Endodermal cell (in vitro differentiated cells): Measurements from ENCODE around the gene NECTIN3. TPM values are rescaled to one million over a fixed set of nuclear protein-coding genes. Genes with fewer than 3 reads are reported as not detected.
A peak's percentile ranks its signal among the peaks of the same experiment; 100 is the strongest.

Source experiments
- DNase-seq: peaks from one replicate; pipeline ENCODE4 v3.0.0-alpha.2; 2017
- H3K27ac ChIP-seq: 2 replicates; pipeline ENCODE4 v1.5.1; 2013; ENCODE audit warnings: mild to moderate bottlenecking, low read depth, low read length, moderate library complexity
- H3K27me3 ChIP-seq: 2 replicates; pipeline ENCODE4 v1.6.1; 2013; ENCODE audit warnings: mild to moderate bottlenecking, low read length, moderate library complexity; ENCODE audit not compliant: insufficient read depth, control insufficient read depth, poor library complexity, severe bottlenecking
- H3K36me3 ChIP-seq: 2 replicates; pipeline ENCODE4 v1.7.0; 2013; ENCODE audit warnings: mild to moderate bottlenecking, low read length, moderate library complexity; ENCODE audit not compliant: control insufficient read depth, insufficient read depth
- H3K4me1 ChIP-seq: one replicate; pipeline ENCODE4 v1.7.0; 2013; ENCODE audit warnings: low read length; ENCODE audit not compliant: control insufficient read depth, insufficient read depth
- H3K4me3 ChIP-seq: 2 replicates; pipeline ENCODE4 v1.5.1; 2013; ENCODE audit warnings: mild to moderate bottlenecking, low read length, moderate library complexity
- H3K9ac ChIP-seq: 2 replicates; pipeline ENCODE4 v1.6.1; 2013; ENCODE audit warnings: mild to moderate bottlenecking, low read length, moderate library complexity; ENCODE audit not compliant: poor library complexity, severe bottlenecking; ENCODE audit errors: extremely low read depth
- H3K9me3 ChIP-seq: 2 replicates; pipeline ENCODE4 v1.6.1; 2013; ENCODE audit warnings: mild to moderate bottlenecking, low read length, moderate library complexity; ENCODE audit not compliant: control insufficient read depth
- H3K27ac Mint-ChIP-seq: 2 replicates; pipeline ENCODE4 v1.8.0; 2020; ENCODE audit warnings: mixed read lengths
- H3K27me3 Mint-ChIP-seq: 2 replicates; pipeline ENCODE4 v1.8.0; 2021; ENCODE audit warnings: mild to moderate bottlenecking, mixed read lengths; ENCODE audit not compliant: insufficient read depth
- H3K36me3 Mint-ChIP-seq: 2 replicates; pipeline ENCODE4 v1.8.0; 2020; ENCODE audit warnings: low read depth, mixed read lengths
- H3K4me1 Mint-ChIP-seq: 2 replicates; pipeline ENCODE4 v1.8.0; 2020; ENCODE audit warnings: mixed read lengths
- H3K4me3 Mint-ChIP-seq: 2 replicates; pipeline ENCODE4 v1.8.0; 2020; ENCODE audit warnings: mild to moderate bottlenecking, moderate library complexity, mixed read lengths
- H3K9me3 Mint-ChIP-seq: 2 replicates; pipeline ENCODE4 v1.8.0; 2020; ENCODE audit warnings: mild to moderate bottlenecking, mixed read lengths
- CTCF ChIP-seq: fragments of 200-600 bp; sonication (generic); conservative IDR thresholded peaks from 2 replicates; pipeline ENCODE4 v1.5.0; 2021; ENCODE audit warnings: antibody characterized with exemption, mild to moderate bottlenecking
- WGBS, 2 experiments: methylation state at CpG; one replicate each; pipeline versions ENCODE4 v1.1.5 to v1.1.7; 2013; ENCODE audit warnings: missing lambda C conversion rate in 2 of 2, mixed read lengths in 1 of 2; ENCODE audit not compliant: insufficient coverage in 1 of 2, insufficient read length in 1 of 2; 5-methylcytosine and 5-hydroxymethylcytosine counted together
- total RNA-seq, 2 donors: library from RNA; stranded (reverse); fragmentation: NEBNext Ultra II Directional in 1 of 2; extraction: Animal tissue kit (Norgen Biotek cat#: 25700) in 1 of 2; gene quantifications; 2 replicates in 1 of 2; 3 replicates in 1 of 2; pipeline ENCODE4 v1.2.1, GENCODE V29; 2021

NECTIN3 gene
- total RNA-seq, 2 donors from 2014 or later, result 16.4 to 18.9 TPM

GRCh38 chr3:111197485-111197884 is 125.9 kb downstream of the NECTIN3 start:
- Histone ChIP-seq H3K36me3 (no peaks in the 10 kb centered on the region), H3K4me1 (peaks cover 3% of the 10 kb centered on the region), H3K4me3 (no peak overlapping the region), H3K9me3 (no peaks in the 10 kb centered on the region), H3K27me3 (no peaks in the 10 kb centered on the region), H3K27ac (no peak overlapping the region), H3K9ac (no peak overlapping the region)
- Mint-ChIP-seq H3K4me3 (no peak overlapping the region), H3K27me3 (no peaks in the 10 kb centered on the region), H3K27ac (no peak overlapping the region), H3K4me1 (peaks cover 10% of the 10 kb centered on the region), H3K9me3 (no peaks in the 10 kb centered on the region), H3K36me3 (no peaks in the 10 kb centered on the region)
- WGBS, 2 experiments, result 93 to 100% methylated on average over 2 to 3 of the region's 3 CpGs
- TF ChIP-seq CTCF, result no peak
- DNase-seq, result no peak

- DNase-seq, result no peak
- Histone ChIP-seq H3K9ac (no peak overlapping the region), H3K36me3 (no peaks in the 10 kb centered on the region), H3K4me3 (no peak overlapping the region), H3K27me3 (no peaks in the 10 kb centered on the region), H3K9me3 (no peaks in the 10 kb centered on the region), H3K4me1 (no peaks in the 10 kb centered on the region), H3K27ac (no peak overlapping the region)
- H3K4me1 Mint-ChIP-seq, result peaks cover 6% of the 10 kb centered on the region
- H3K9me3 Mint-ChIP-seq, result no peaks in the 10 kb centered on the region
- H3K36me3 Mint-ChIP-seq, result no peaks in the 10 kb centered on the region
- no peak overlapping the region for H3K4me3 Mint-ChIP-seq
- TF ChIP-seq CTCF, result no peak
- no peaks in the 10 kb centered on the region for H3K27me3 Mint-ChIP-seq
- no peak overlapping the region for H3K27ac Mint-ChIP-seq
These were observed 128.4 kb downstream of the NECTIN3 start for GRCh38 chr3:111200027-111200426.

GRCh38 chr3:111210003-111210711 is 138.5 kb downstream of the NECTIN3 start:
- H3K4me3 ChIP-seq, result no peak overlapping the region
- no peak overlapping the region for H3K4me3 Mint-ChIP-seq
- no peak overlapping the region for H3K9ac ChIP-seq
- no peaks in the 10 kb centered on the region for H3K27me3 ChIP-seq
- peak; percentile 20 for TF ChIP-seq CTCF
- H3K27ac Mint-ChIP-seq, result no peak overlapping the region
- H3K27ac ChIP-seq, result no peak overlapping the region
- peaks cover 8% of the 10 kb centered on the region for H3K4me1 ChIP-seq
- H3K9me3 ChIP-seq, result no peaks in the 10 kb centered on the region
- WGBS, 2 experiments, result 71% methylated on average over 1 of the region's 1 CpG; no CpG with 5 or more reads in 1 of the 2 experiments
- no peaks in the 10 kb centered on the region for H3K36me3 Mint-ChIP-seq
- no peaks in the 10 kb centered on the region for H3K36me3 ChIP-seq
- H3K9me3 Mint-ChIP-seq, result no peaks in the 10 kb centered on the region
- peaks cover 13% of the 10 kb centered on the region for H3K4me1 Mint-ChIP-seq
- no peaks in the 10 kb centered on the region for H3K27me3 Mint-ChIP-seq
- DNase-seq, result no peak
